Umbilical cord (tissue), 2 donors: ENCODE measurements around the gene MAD2L2. TPM values are rescaled to one million over a fixed set of nuclear protein-coding genes. Genes with fewer than 3 reads are reported as not detected.

Experiments
- DNase-seq: peaks from one replicate; pipeline ENCODE4 v3.0.0-alpha.2; 2015; ENCODE audit warnings: low spot score
- total RNA-seq: library from RNA; depleted of rRNA; stranded (reverse); fragments of >200 nt; gene quantifications from one replicate; pipeline ENCODE4 v1.2.3, GENCODE V29; 2014; ENCODE audit warnings: low replicate concordance; ENCODE audit not compliant: insufficient read depth

MAD2L2 gene
- total RNA-seq, 1 donor from 2014 or later = 15.2 TPM

- peak; percentile 26 for DNase-seq
These were observed 27.7 kb downstream of the MAD2L2 start for GRCh38 chr1:11653101-11653860.

GRCh38 chr1:11652203-11652780 lies 28.7 kb downstream of the MAD2L2 start:
- no peak for DNase-seq

GRCh38 chr1:11651017-11651416 lies 29.9 kb downstream of the MAD2L2 start:
- no peak for DNase-seq

- DNase-seq = peak; percentile 32
These were observed 30.5 kb downstream of the MAD2L2 start for GRCh38 chr1:11650331-11650991.

GRCh38 chr1:11649624-11650330 lies 31.2 kb downstream of the MAD2L2 start:
- no peak for DNase-seq

GRCh38 chr1:11649237-11649623 lies 31.7 kb downstream of the MAD2L2 start:
- no peak for DNase-seq

- no peak for DNase-seq
These were observed 32.2 kb downstream of the MAD2L2 start for GRCh38 chr1:11648732-11649158.

- no peak for DNase-seq
These were observed 32.9 kb downstream of the MAD2L2 start for GRCh38 chr1:11648039-11648438.

GRCh38 chr1:11647333-11647732 lies 33.6 kb downstream of the MAD2L2 start:
- DNase-seq = no peak

- DNase-seq = no peak
These were observed 34.6 kb downstream of the MAD2L2 start for GRCh38 chr1:11646317-11646716.

- DNase-seq = peak; percentile 66
These were observed 35.2 kb downstream of the MAD2L2 start for GRCh38 chr1:11645670-11646265.

GRCh38 chr1:11645270-11645669 lies 35.7 kb downstream of the MAD2L2 start:
- DNase-seq = no peak

- no peak for DNase-seq
These were observed 37.2 kb downstream of the MAD2L2 start for GRCh38 chr1:11643782-11644181.

- DNase-seq = peak; percentile 50
These were observed 38.4 kb downstream of the MAD2L2 start for GRCh38 chr1:11642418-11643017.

GRCh38 chr1:11641776-11642305 lies 39.1 kb downstream of the MAD2L2 start:
- no peak for DNase-seq

GRCh38 chr1:11640944-11641343 lies 40.0 kb downstream of the MAD2L2 start:
- no peak for DNase-seq

GRCh38 chr1:11640101-11640500 lies 40.8 kb downstream of the MAD2L2 start:
- DNase-seq = no peak

GRCh38 chr1:11639372-11639771 lies 41.6 kb downstream of the MAD2L2 start:
- DNase-seq = no peak

GRCh38 chr1:11638121-11638520 lies 42.8 kb downstream of the MAD2L2 start:
- no peak for DNase-seq

GRCh38 chr1:11634365-11635192 lies 46.4 kb downstream of the MAD2L2 start:
- DNase-seq = no peak
